SH-SY5Y (cell line): ENCODE results near the gene MRPL53.

Experiments used
- GATA2 ChIP-seq: IDR thresholded peaks from 2 replicates; pipeline ENCODE4 v1.6.1; 2011; ENCODE audit warnings: mild to moderate bottlenecking, low read depth, low read length
- GATA3 ChIP-seq: IDR thresholded peaks from 2 replicates; pipeline ENCODE4 v1.6.1; 2011; ENCODE audit warnings: low read depth, mild to moderate bottlenecking, low read length, moderate library complexity

DNA sequence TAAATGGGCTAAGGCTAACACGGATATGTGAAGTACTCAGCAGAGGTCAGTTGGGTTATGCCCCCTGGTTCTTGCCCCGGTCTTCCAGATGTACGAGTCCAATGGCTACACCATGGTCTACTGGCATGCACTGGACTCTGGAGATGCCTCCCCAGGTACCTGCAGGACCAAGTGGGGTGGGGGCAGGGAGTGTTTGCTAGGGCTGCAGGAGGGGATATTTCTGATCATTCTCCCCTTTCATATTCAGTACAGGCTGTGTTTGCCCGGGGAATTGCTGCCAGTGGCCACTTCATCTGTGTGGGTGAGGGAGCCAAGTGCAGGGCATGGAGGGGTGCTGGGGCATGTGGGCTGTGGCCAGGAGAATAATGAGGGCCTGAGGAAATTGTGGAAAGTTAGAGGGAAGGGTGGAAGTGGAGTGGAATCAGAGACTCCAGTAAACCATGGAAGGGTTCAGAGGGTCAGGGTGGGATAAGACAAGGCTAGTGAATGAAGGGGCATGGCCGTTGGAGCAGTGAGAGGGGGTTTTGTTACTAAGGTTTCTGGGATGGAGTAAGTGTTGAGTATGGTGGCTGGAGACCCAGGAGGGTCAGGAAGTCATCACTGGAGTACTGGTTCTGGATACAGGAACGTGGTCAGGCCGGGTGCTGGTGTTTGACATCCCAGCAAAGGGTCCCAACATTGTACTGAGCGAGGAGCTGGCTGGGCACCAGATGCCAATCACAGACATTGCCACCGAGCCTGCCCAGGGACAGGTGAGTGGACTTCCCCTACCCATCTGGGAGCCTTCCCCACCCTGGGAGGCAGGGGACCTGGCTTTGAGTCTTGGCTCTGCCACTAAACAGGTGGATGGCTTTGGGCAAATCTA is 49.0 kb downstream of the MRPL53 start:
- no peak for TF ChIP-seq GATA2
- no peak for TF ChIP-seq GATA3
